ENCODE measurements around the gene MED12L.

MED12L gene

DNA sequence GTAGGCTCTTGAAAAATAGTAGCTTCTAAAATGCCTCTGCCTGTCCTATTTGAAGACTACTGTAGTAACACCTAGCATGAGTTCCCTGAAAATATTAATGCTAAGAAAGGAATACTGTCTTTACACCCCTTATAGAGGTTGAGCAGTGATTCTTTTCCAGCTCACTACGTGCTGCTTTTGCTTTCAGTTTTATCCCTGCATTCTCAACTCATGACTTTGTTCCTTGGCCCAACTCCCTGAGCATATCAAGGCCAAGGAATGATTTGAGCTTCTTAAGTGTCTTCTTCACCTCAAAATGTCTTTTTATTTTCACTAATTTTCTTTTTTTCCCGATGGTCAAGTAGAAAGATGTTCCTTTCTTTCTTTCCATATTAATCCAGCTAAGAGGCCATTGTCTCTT lies 260.4 kb downstream of the MED12L start:
- no peak overlapping the region for H3K9ac ChIP-seq (ENCODE audit: low read length)
- H3K9me3 ChIP-seq (ENCODE audit: low read length), result no peaks in the 10 kb centered on the region
- no peak overlapping the region for H3K4me3 ChIP-seq (ENCODE audit: low read depth, low read length, poor library complexity, severe bottlenecking)
- no peak overlapping the region for H3K4me2 ChIP-seq (ENCODE audit: low read length)
- no peaks in the 10 kb centered on the region for H3K9me2 ChIP-seq (ENCODE audit: low read depth, low read length)
- H3K27ac ChIP-seq (ENCODE audit: low read depth, low read length, poor library complexity, severe bottlenecking), result no peak overlapping the region
- H3F3A ChIP-seq (ENCODE audit: insufficient read depth, low read length), result no peaks in the 10 kb centered on the region
- no peaks in the 10 kb centered on the region for H3K27me3 ChIP-seq (ENCODE audit: insufficient read depth, low read length)
- no peak overlapping the region for H2AFZ ChIP-seq (ENCODE audit: low read length)
- no peaks in the 10 kb centered on the region for H3K36me3 ChIP-seq (ENCODE audit: insufficient read depth, low read length)
- no peaks in the 10 kb centered on the region for H4K20me1 ChIP-seq (ENCODE audit: insufficient read depth, low read length)
- TF ChIP-seq, protein P1, sequence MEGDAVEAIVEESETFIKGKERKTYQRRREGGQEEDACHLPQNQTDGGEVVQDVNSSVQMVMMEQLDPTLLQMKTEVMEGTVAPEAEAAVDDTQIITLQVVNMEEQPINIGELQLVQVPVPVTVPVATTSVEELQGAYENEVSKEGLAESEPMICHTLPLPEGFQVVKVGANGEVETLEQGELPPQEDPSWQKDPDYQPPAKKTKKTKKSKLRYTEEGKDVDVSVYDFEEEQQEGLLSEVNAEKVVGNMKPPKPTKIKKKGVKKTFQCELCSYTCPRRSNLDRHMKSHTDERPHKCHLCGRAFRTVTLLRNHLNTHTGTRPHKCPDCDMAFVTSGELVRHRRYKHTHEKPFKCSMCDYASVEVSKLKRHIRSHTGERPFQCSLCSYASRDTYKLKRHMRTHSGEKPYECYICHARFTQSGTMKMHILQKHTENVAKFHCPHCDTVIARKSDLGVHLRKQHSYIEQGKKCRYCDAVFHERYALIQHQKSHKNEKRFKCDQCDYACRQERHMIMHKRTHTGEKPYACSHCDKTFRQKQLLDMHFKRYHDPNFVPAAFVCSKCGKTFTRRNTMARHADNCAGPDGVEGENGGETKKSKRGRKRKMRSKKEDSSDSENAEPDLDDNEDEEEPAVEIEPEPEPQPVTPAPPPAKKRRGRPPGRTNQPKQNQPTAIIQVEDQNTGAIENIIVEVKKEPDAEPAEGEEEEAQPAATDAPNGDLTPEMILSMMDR (IDR thresholded peaks at IDR 0.05; ENCODE audit: low read length), result no peak
- TF ChIP-seq EZH2 (IDR thresholded peaks at IDR 0.05; ENCODE audit: borderline replicate concordance, low read length), result no peak
- no peaks in the 10 kb centered on the region for H3K4me1 ChIP-seq (ENCODE audit: insufficient read depth, low read length, severe bottlenecking)
- H3K79me2 ChIP-seq (ENCODE audit: insufficient read depth, low read length), result no peaks in the 10 kb centered on the region

DNA sequence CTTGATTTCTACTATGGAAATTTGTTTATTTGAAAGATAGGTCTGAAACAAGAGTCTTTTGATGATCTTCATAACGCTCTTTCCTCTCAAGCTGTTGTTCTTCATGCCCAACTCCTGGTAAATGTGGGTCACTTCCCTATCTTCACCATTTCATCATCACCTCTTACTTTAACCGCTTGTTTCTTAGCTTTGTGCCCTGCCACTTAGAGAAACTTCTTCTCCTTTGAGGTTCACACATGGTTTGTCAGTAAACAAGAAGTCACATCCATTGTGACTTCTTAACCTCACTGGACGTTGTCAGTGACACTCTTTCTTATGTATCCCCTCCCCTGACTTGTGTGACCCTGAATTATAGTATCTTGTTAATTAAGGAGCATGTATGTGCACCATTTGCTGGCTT lies 260.8 kb downstream of the MED12L start:
- Histone ChIP-seq H2AFZ (ENCODE audit: low read length) (no peak overlapping the region), H3K9ac (ENCODE audit: low read length) (no peak overlapping the region), H3K4me2 (ENCODE audit: low read length) (no peak overlapping the region), H3K4me1 (ENCODE audit: insufficient read depth, low read length, severe bottlenecking) (no peaks in the 10 kb centered on the region), H3K9me2 (ENCODE audit: low read depth, low read length) (no peaks in the 10 kb centered on the region), H3K27ac (ENCODE audit: low read depth, low read length, poor library complexity, severe bottlenecking) (no peak overlapping the region), H3K9me3 (ENCODE audit: low read length) (no peaks in the 10 kb centered on the region), H3K36me3 (ENCODE audit: insufficient read depth, low read length) (no peaks in the 10 kb centered on the region), H3F3A (ENCODE audit: insufficient read depth, low read length) (no peaks in the 10 kb centered on the region), H3K79me2 (ENCODE audit: insufficient read depth, low read length) (no peaks in the 10 kb centered on the region), H4K20me1 (ENCODE audit: insufficient read depth, low read length) (no peaks in the 10 kb centered on the region), H3K4me3 (ENCODE audit: low read depth, low read length, poor library complexity, severe bottlenecking) (no peak overlapping the region), H3K27me3 (ENCODE audit: insufficient read depth, low read length) (no peaks in the 10 kb centered on the region)
- TF ChIP-seq, protein P1 (IDR thresholded peaks at IDR 0.05; ENCODE audit: low read length), result no peak
- no peak for TF ChIP-seq EZH2 (IDR thresholded peaks at IDR 0.05; ENCODE audit: borderline replicate concordance, low read length)

DNA sequence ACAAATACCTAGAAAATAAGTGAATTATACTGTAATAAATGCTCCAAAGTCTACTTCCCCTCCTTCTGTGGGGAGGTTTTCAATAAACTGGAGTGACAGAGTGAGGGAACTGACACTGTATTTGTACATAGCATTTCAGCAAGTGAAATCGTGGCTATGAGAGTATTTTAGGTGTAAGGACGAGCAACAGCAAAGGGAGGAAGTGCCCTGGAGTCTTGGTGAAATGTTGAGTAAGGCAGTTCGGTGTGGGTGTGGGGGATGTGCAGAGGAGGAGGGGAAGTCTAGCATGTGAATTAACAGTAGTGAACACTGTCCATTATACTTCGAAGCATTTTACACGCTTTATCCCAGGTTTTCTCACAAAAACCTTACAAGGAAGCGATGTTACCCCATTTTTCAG lies 262.0 kb downstream of the MED12L start:
- Histone ChIP-seq H3K27me3 (ENCODE audit: insufficient read depth, low read length) (no peaks in the 10 kb centered on the region), H3F3A (ENCODE audit: insufficient read depth, low read length) (no peaks in the 10 kb centered on the region), H3K79me2 (ENCODE audit: insufficient read depth, low read length) (no peaks in the 10 kb centered on the region), H3K9ac (ENCODE audit: low read length) (no peak overlapping the region), H3K9me2 (ENCODE audit: low read depth, low read length) (no peaks in the 10 kb centered on the region), H2AFZ (ENCODE audit: low read length) (no peak overlapping the region), H3K36me3 (ENCODE audit: insufficient read depth, low read length) (no peaks in the 10 kb centered on the region), H4K20me1 (ENCODE audit: insufficient read depth, low read length) (no peaks in the 10 kb centered on the region), H3K9me3 (ENCODE audit: low read length) (no peaks in the 10 kb centered on the region), H3K4me2 (ENCODE audit: low read length) (no peak overlapping the region), H3K4me1 (ENCODE audit: insufficient read depth, low read length, severe bottlenecking) (no peaks in the 10 kb centered on the region), H3K4me3 (ENCODE audit: low read depth, low read length, poor library complexity, severe bottlenecking) (no peak overlapping the region), H3K27ac (ENCODE audit: low read depth, low read length, poor library complexity, severe bottlenecking) (no peak overlapping the region)
- TF ChIP-seq, protein P1 (IDR thresholded peaks at IDR 0.05; ENCODE audit: low read length), result no peak
- no peak for TF ChIP-seq EZH2 (IDR thresholded peaks at IDR 0.05; ENCODE audit: borderline replicate concordance, low read length)
